GM20000 (cell line): ENCODE results near the gene PTBP3.
"Not testable (repeated sequence)": the region's sequence is repeated elsewhere in the genome, so short reads cannot be mapped to it uniquely, and the experiment has no call there.

Experiments used
- DNase-seq: peaks from one replicate; pipeline ENCODE4 v3.0.0; 2012; ENCODE audit warnings: low spot score
- TF ChIP-seq, protein P1 (sequence below): IDR thresholded peaks from 2 replicates; pipeline ENCODE4 v1.5.1; 2012; ENCODE audit warnings: mild to moderate bottlenecking, control low read depth; ENCODE audit errors: extremely low read depth, missing control alignments

The PTBP3 gene

DNA sequence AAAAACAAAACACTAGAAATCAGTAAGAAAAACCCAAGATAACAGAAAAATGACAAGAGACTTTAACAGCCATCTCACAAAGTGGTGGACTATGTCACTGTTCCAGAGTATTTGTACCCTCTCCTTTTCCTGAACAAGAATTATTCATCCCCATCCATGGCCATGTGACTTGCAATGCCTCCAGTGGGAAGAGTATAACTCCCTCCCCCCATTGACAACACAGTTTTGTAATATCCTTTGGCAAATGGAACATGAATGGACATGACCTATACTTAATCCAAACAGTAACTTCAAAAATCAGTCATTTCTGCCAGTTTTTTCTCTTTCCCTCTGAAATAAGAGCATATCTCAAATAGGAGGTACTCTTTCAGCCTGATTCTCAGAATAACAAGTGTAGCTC lies 33.9 kb downstream of the PTBP3 start:
- no peak for DNase-seq
- TF ChIP-seq, protein P1, sequence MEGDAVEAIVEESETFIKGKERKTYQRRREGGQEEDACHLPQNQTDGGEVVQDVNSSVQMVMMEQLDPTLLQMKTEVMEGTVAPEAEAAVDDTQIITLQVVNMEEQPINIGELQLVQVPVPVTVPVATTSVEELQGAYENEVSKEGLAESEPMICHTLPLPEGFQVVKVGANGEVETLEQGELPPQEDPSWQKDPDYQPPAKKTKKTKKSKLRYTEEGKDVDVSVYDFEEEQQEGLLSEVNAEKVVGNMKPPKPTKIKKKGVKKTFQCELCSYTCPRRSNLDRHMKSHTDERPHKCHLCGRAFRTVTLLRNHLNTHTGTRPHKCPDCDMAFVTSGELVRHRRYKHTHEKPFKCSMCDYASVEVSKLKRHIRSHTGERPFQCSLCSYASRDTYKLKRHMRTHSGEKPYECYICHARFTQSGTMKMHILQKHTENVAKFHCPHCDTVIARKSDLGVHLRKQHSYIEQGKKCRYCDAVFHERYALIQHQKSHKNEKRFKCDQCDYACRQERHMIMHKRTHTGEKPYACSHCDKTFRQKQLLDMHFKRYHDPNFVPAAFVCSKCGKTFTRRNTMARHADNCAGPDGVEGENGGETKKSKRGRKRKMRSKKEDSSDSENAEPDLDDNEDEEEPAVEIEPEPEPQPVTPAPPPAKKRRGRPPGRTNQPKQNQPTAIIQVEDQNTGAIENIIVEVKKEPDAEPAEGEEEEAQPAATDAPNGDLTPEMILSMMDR: no peak

DNA sequence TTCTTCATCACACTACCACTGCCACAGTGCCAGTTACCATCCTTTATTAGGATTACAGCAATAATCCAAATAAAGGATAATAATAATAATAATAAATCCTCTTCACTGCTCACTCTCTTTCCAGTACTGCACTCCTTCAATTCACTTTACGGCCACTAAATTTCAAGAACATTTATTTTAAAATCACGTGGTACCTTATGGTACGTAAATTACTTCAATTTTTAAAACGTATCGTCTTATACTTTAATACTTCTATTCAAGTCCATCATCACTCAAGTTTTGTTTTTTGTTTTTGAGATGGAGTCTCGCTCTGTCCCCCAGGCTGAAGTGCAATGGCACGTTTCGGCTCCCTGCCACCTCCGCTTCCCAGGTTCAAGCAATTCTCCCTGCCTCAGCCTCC lies 36.5 kb downstream of the PTBP3 start:
- DNase-seq: no peak
- TF ChIP-seq, protein P1: no peak

- TF ChIP-seq, protein P1: no peak
Measured at GRCh38 chr9:112295174-112295573, 38.2 kb downstream of the PTBP3 start.

DNA sequence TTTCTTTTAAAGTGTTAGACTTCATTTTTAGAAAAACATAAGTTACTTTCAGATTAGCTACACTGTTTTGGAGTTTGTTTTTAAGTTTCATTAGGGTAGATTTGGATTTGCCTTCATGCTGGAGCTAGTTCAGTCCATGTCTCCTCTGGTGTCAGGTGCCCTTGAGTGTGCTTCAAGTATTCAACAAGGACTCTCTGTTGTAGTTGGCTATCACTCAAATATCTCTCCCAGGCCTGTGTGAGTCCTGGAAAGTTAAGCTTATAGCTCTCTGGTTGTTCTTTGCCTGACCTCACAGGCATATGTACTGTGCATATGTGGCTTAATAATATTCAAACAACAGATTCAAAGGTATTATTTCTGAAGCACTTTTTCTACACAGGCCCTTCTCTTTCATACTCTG lies 45.4 kb downstream of the PTBP3 start:
- TF ChIP-seq, protein P1: no peak
- DNase-seq: no peak

More at GRCh38 chr9:112295174-112295573, 38.2 kb downstream of the PTBP3 start:
- DNase-seq: no peak

GRCh38 chr9:112286926-112287325 lies 46.5 kb downstream of the PTBP3 start:
- TF ChIP-seq, protein P1: no peak

DNA sequence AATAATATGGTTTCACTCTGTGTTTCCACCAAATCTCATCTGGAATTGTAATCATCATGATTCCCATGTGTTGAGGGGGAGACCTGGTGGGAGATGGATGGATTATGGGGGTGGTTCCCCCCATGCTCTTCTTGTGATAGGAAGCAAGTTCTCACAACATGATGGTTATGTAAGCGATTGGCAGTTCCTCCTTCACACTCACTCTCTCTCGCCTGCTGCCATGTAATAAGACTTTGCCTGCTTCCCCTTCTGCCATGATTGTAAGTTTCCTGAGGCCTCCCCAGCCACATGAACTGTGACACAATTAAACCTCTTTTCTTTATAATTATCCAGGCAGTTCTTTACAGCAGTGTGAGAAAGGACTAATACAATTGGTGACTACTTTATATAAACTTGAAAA lies 48.4 kb downstream of the PTBP3 start:
- DNase-seq: no peak
- TF ChIP-seq, protein P1: no peak

More at GRCh38 chr9:112286926-112287325, 46.5 kb downstream of the PTBP3 start:
- DNase-seq: no peak

- TF ChIP-seq, protein P1: no peak
- DNase-seq: no peak
Measured at GRCh38 chr9:112283582-112284253, 49.7 kb downstream of the PTBP3 start.

- not testable (repeated sequence) for DNase-seq
Measured at GRCh38 chr9:112282841-112283240, 50.6 kb downstream of the PTBP3 start.
